B cell (primary cell): ENCODE results near the gene ZNF655. TPM values are rescaled to one million over a fixed set of nuclear protein-coding genes. Genes with fewer than 3 reads are reported as not detected.

Experiments
- ATAC-seq: fragments of 200-7000 bp; cut with Tn5 transposase; one replicate; pipeline ENCODE4 v1.10.0; 2021; ENCODE audit warnings: low read depth, mild to moderate bottlenecking, moderate number of reproducible peaks, moderate library complexity
- CTCF ChIA-PET: fragments of 350-600 bp; sonication (Branson Sonifier 250); formaldehyde crosslinking; loops from one replicate; lab custom pipeline; 2021; ENCODE audit warnings: antibody characterized with exemption, inconsistent platforms; lab: Charles Lee
- POLR2A ChIA-PET: fragments of 350-600 bp; sonication (Branson Sonifier 250); formaldehyde crosslinking; loops from one replicate; lab custom pipeline; 2021; ENCODE audit warnings: antibody characterized with exemption; lab: Charles Lee
- DNase-seq: peaks from one replicate; pipeline ENCODE4 v3.0.0; 2013
- H2AFZ ChIP-seq: 2 replicates; pipeline ENCODE4 v1.6.1; 2012; ENCODE audit warnings: mild to moderate bottlenecking, low read depth, low read length; ENCODE audit not compliant: insufficient read depth, poor library complexity, severe bottlenecking
- H3K27ac ChIP-seq, 2 donors: 1 replicate in 1 of 2; 2 replicates in 1 of 2; pipeline ENCODE4 v1.5.1; 2012 to 2013; ENCODE audit warnings: low read length in 2 of 2, mild to moderate bottlenecking in 2 of 2, moderate library complexity in 1 of 2
- H3K27me3 ChIP-seq, 4 experiments: fragments of 200-600 bp in 1 of 4; sonication (generic) in 1 of 4; replicated peaks in 1 of 4; 1 replicate in 2 of 4; 2 replicates in 2 of 4; pipeline versions ENCODE4 v1.6.1 to v1.7.0; 2013 to 2016; ENCODE audit warnings: low read length in 3 of 4, mild to moderate bottlenecking in 2 of 4, mixed read lengths in 1 of 4, moderate library complexity in 1 of 4; ENCODE audit not compliant: insufficient read depth in 4 of 4, control insufficient read depth in 3 of 4; ENCODE audit errors: control extremely low read depth in 1 of 4
- H3K36me3 ChIP-seq, 2 experiments: replicated peaks in 1 of 2; 1 replicate in 1 of 2; 2 replicates in 1 of 2; pipeline versions ENCODE4 v1.6.1 to v1.7.1; 2013; ENCODE audit warnings: low read length in 1 of 2; ENCODE audit not compliant: insufficient read depth in 2 of 2, control insufficient read depth in 1 of 2; ENCODE audit errors: control extremely low read depth in 1 of 2, extremely low read depth in 1 of 2
- H3K4me1 ChIP-seq, 2 donors: fragments of 200-600 bp in 1 of 2; sonication (generic) in 1 of 2; 1 replicate in 1 of 2; 2 replicates in 1 of 2; pipeline versions ENCODE4 v1.5.1 to v1.6.1; 2013 to 2017; ENCODE audit warnings: low read length in 2 of 2; ENCODE audit not compliant: control insufficient read depth in 2 of 2, insufficient read depth in 2 of 2
- H3K4me2 ChIP-seq: replicated peaks from 2 replicates; pipeline ENCODE3; 2012; ENCODE audit warnings: mild to moderate bottlenecking, low read depth, low read length; ENCODE audit not compliant: poor library complexity, severe bottlenecking
- H3K4me3 ChIP-seq, 5 experiments: fragments of 200-600 bp in 1 of 5; sonication (generic) in 1 of 5; 1 replicate in 3 of 5; 2 replicates in 2 of 5; pipeline versions ENCODE4 v1.5.1 to v1.7.0; 2011 to 2016; ENCODE audit warnings: low read length in 4 of 5, mild to moderate bottlenecking in 4 of 5, low read depth in 2 of 5, control low read depth in 1 of 5, moderate library complexity in 1 of 5; ENCODE audit not compliant: insufficient read depth in 1 of 5; ENCODE audit errors: control extremely low read depth in 1 of 5, extremely low read depth in 1 of 5
- H3K79me2 ChIP-seq: fragments of 200-600 bp; sonication (generic); one replicate; pipeline ENCODE4 v1.6.0; 2016; ENCODE audit warnings: low read length; ENCODE audit not compliant: control insufficient read depth, insufficient read depth
- H3K9ac ChIP-seq: fragments of 200-600 bp; sonication (generic); 2 replicates; pipeline ENCODE4 v1.6.1; 2017; ENCODE audit warnings: mild to moderate bottlenecking, low read length, moderate library complexity
- H3K9me3 ChIP-seq, 3 donors: one replicate each; pipeline versions ENCODE4 v1.6.1 to v1.7.1; 2013; ENCODE audit warnings: low read length in 2 of 3; ENCODE audit not compliant: control insufficient read depth in 2 of 3, insufficient read depth in 1 of 3; ENCODE audit errors: control extremely low read depth in 1 of 3
- H4K20me1 ChIP-seq: 2 replicates; pipeline ENCODE4 v1.6.0; 2012; ENCODE audit warnings: mild to moderate bottlenecking, low read length; ENCODE audit not compliant: insufficient read depth, control insufficient read depth, poor library complexity, severe bottlenecking
- H3K27ac Mint-ChIP-seq: one replicate; pipeline ENCODE4 v1.8.0; 2021; ENCODE audit warnings: mixed read lengths
- H3K27me3 Mint-ChIP-seq: one replicate; pipeline ENCODE4 v1.8.0; 2021; ENCODE audit warnings: mixed read lengths
- H3K4me1 Mint-ChIP-seq: one replicate; pipeline ENCODE4 v1.8.0; 2021; ENCODE audit warnings: mixed read lengths
- H3K4me3 Mint-ChIP-seq: one replicate; pipeline ENCODE4 v1.8.0; 2021; ENCODE audit warnings: mixed read lengths
- H3K9me3 Mint-ChIP-seq: one replicate; pipeline ENCODE4 v1.8.0; 2022; ENCODE audit warnings: mixed read lengths; ENCODE audit not compliant: insufficient read depth
- EZH2 ChIP-seq: IDR thresholded peaks from 2 replicates; pipeline ENCODE4 v1.6.1; 2012; ENCODE audit warnings: borderline replicate concordance, low read depth, mild to moderate bottlenecking, moderate library complexity, low read length; ENCODE audit not compliant: insufficient read depth, poor library complexity, severe bottlenecking
- WGBS: methylation state at CpG from one replicate; pipeline ENCODE4 v1.1.5; 2013; ENCODE audit warnings: missing lambda C conversion rate; ENCODE audit not compliant: insufficient coverage; 5-methylcytosine and 5-hydroxymethylcytosine counted together
- intact Hi-C: fragments of 100-400 bp; cut with micrococcal nuclease; formaldehyde crosslinking; loops from one replicate; pipeline ENCODE4 v1.10.0; 2022
- polyA plus RNA-seq: library from polyadenylated mRNA; depleted of rRNA; stranded (reverse); fragments of >200 nt; gene quantifications from 2 replicates; pipeline ENCODE4 v1.2.3, GENCODE V29; 2012
- total RNA-seq, 2 donors: library from RNA; stranded (reverse); fragments of 120-200 nt in 1 of 2; gene quantifications; 1 replicate in 1 of 2; 2 replicates in 1 of 2; pipeline versions ENCODE4 v1.2.3 to v1.2.4, GENCODE V29; 2013 to 2022
- TF ChIP-seq, protein P1 (sequence below): fragments of 200-600 bp; IDR thresholded peaks from one replicate; pipeline ENCODE4 v1.8.0; 2022; ENCODE audit warnings: antibody characterized with exemption, mild to moderate bottlenecking

The ZNF655 gene
- total and polyA plus RNA-seq, 2 donors (not counting 1 experiment from before 2014, with no cell fraction given) = 125 to 150 TPM

DNA sequence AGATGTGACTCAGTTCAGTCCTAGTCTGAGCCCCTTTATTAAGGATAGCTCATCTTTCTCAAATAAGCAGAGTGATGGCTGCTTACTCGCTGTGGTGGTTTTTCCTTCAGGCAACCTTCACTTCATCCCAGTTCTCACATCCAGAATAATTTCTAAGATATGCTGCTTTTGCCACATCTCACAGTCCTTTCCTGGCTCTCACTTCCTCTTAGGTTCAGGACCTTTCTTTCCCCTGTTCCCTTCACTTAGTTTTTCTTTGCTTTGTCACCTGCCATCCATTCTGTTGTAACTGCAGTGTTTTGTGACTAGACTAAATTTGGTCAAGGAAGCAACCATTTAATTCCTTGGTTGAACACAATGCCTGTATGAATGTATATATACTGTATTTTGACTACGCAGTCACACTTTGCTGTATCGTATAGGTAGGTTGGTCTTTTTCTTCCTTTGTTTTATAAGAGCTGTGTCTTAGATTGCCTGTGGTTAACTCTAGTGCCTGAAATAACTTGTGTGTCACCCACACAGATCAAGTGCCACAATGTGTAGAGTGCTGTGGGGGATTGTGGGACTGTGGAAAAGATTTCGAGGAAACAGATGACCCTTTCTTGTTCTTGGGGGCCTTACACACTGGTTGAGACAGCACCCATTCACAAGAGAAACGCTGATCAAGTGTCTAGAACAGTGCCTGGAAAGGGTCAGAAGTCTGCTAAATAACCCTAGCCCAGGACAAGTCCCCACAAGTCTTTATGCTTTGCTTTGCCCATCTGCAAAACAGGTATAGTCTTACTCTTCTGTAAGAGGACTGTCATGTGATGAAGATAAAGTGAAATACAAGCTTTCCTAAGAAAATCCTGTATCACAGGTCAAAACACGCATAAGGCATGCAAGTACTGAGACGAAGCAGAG, 2.6 kb downstream of the ZNF655 start:
- intact Hi-C loops = no loop called here
- Mint-ChIP-seq H3K27me3 (no peaks in the 10 kb centered on the region), H3K27ac (peak overlapping the region; percentile 80), H3K9me3 (no peaks in the 10 kb centered on the region), H3K4me3 (peak overlapping the region; percentile 59), H3K4me1 (peaks cover 43% of the 10 kb centered on the region)
- WGBS = 97% methylated on average over 5 of the region's 7 CpGs
- TF ChIP-seq, protein P1, sequence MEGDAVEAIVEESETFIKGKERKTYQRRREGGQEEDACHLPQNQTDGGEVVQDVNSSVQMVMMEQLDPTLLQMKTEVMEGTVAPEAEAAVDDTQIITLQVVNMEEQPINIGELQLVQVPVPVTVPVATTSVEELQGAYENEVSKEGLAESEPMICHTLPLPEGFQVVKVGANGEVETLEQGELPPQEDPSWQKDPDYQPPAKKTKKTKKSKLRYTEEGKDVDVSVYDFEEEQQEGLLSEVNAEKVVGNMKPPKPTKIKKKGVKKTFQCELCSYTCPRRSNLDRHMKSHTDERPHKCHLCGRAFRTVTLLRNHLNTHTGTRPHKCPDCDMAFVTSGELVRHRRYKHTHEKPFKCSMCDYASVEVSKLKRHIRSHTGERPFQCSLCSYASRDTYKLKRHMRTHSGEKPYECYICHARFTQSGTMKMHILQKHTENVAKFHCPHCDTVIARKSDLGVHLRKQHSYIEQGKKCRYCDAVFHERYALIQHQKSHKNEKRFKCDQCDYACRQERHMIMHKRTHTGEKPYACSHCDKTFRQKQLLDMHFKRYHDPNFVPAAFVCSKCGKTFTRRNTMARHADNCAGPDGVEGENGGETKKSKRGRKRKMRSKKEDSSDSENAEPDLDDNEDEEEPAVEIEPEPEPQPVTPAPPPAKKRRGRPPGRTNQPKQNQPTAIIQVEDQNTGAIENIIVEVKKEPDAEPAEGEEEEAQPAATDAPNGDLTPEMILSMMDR = no peak
- no peak for TF ChIP-seq EZH2
- H3K4me3 ChIP-seq = no peak overlapping the region
- peaks cover 28 to 52% of the 10 kb centered on the region in 2 experiments for H3K36me3 ChIP-seq
- H3K79me2 ChIP-seq = peaks cover 58% of the 10 kb centered on the region
- ATAC-seq (no peak), DNase-seq (no peak)
- POLR2A ChIA-PET = interaction anchor here (0.6 kb wide), 1 partner anchor 20 kb away, joined by 6 read pairs; no protein-coding TSS in a partner anchor
- no peak overlapping the region for H3K9ac ChIP-seq
- no peak overlapping the region for H3K4me2 ChIP-seq
- H3K9me3 ChIP-seq = no peaks in the 10 kb centered on the region
- no peak overlapping the region for H2AFZ ChIP-seq
- H3K27me3 ChIP-seq = no peaks in the 10 kb centered on the region
- peak overlapping the region in 1 of 2 donors; percentile 37 for H3K27ac ChIP-seq
- CTCF ChIA-PET = no interaction called here
- peaks cover 19 to 25% of the 10 kb centered on the region in 2 donors for H3K4me1 ChIP-seq
- peaks cover 26% of the 10 kb centered on the region for H4K20me1 ChIP-seq

DNA sequence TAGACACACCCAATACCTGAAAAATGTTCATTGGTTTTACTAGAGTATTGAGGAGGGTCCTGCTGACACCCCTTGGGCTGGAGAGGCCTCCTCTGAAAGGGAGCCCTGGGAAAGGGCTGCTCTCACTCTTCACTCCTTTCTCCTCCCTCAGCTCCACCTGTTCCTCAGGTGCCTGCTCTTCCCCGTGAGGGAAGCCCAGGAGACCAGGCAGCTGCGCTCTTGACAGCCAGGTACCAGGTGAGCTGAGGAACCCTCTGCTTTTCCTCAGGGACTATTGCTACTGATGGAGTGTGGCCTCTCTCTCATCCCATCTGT, 3.3 kb downstream of the ZNF655 start:
- peaks cover 58% of the 10 kb centered on the region for H3K79me2 ChIP-seq
- peaks cover 31 to 55% of the 10 kb centered on the region in 2 experiments for H3K36me3 ChIP-seq
- ChIA-PET CTCF (no interaction called here), POLR2A (interaction anchor here (0.6 kb wide), 1 partner anchor 19 kb away, joined by 6 read pairs; no protein-coding TSS in a partner anchor)
- no peak overlapping the region for H3K9ac ChIP-seq
- ATAC-seq (no peak), DNase-seq (no peak)
- Mint-ChIP-seq H3K27me3 (no peaks in the 10 kb centered on the region), H3K4me3 (no peak overlapping the region), H3K9me3 (no peaks in the 10 kb centered on the region), H3K27ac (no peak overlapping the region), H3K4me1 (peaks cover 42% of the 10 kb centered on the region)
- H3K4me3 ChIP-seq = no peak overlapping the region
- peaks cover 17 to 24% of the 10 kb centered on the region in 2 donors for H3K4me1 ChIP-seq
- H2AFZ ChIP-seq = no peak overlapping the region
- WGBS = no CpG with 5 or more reads among the region's 2 CpGs
- no peak overlapping the region for H3K4me2 ChIP-seq
- intact Hi-C loops = no loop called here
- TF ChIP-seq EZH2 = no peak
- TF ChIP-seq, protein P1 = no peak
- no peaks in the 10 kb centered on the region for H3K27me3 ChIP-seq
- H3K9me3 ChIP-seq = no peaks in the 10 kb centered on the region
- peaks cover 32% of the 10 kb centered on the region for H4K20me1 ChIP-seq
- no peak overlapping the region for H3K27ac ChIP-seq
